HG02763 (cell line): Measurements from ENCODE around the gene QPCT.
"Not testable (repeated sequence)": the region's sequence is repeated elsewhere in the genome, so short reads cannot be mapped to it uniquely, and the experiment has no call there.

Source experiments
- ATAC-seq: cut with Tn5 transposase; IDR thresholded peaks from one replicate; pipeline ENCODE4 v1.9.1; 2021; ENCODE audit warnings: mild to moderate bottlenecking, moderate library complexity; ENCODE audit not compliant: unreplicated experiment

QPCT gene

DNA sequence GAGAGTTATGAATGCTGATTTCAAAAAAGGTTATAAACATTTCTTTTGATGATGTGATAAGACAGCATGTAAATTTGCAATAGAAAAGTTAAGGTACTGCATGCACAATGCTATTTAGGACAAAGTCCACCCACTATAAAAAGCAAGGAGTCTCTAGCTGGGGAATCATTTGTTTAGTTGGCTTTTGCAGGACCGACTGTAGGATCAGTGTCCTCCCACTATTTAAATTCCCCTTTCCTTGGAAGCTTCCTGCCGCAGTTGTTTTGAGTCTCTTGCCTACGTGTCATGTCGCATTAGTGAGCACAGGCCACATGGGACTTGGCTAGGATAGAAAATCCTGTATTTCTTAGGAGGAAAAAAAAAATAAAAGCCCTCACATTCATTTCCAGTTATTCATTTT lies 13.1 kb downstream of the QPCT start:
- no peak for ATAC-seq

DNA sequence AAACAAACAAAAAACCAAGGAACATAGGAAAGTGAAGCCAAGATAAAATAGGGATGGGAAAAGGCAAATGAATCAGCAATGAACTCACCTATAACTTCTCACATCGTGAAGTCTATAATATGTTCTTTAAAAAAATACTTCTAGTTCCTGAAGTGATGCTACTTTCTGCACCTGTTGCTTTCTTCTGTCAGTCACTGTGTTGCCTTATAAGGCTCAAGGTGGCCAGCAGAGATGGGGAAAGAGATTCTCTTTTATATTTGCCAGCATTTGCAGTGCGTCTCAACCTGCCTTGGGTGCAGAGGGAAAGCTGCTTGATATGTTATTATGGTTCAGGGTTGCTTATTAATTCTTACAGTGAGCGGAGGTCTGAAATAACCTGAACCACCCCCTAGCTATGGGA lies 14.0 kb downstream of the QPCT start:
- no peak for ATAC-seq

DNA sequence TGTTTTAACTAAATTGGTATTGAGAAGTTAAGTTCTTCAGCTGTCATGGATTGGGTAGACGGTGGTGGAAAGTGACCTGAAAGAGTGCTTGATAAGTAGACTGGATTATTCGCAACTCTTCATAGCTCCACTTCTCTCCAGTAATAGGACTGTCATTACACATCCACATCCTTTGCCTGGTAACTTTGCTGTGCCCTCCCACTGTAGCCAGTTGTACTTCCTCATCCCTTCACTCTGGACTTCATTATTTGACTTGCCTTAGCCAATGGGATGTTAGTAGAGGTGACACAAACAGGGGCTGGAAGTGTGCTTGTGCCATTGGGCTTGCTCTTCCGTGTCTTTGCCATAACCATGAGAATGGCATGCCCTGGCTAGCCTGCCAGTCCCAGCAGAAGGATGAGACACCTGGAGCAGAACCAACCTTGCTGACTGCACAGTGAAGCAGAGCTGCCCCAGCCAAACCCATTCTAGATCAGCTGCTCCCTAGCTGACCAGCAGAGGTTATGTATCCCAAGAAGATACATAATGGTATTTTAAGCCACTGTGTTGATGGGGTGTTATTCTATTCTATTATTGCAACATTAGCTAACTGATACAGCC lies 16.9 kb downstream of the QPCT start:
- no peak for ATAC-seq

DNA sequence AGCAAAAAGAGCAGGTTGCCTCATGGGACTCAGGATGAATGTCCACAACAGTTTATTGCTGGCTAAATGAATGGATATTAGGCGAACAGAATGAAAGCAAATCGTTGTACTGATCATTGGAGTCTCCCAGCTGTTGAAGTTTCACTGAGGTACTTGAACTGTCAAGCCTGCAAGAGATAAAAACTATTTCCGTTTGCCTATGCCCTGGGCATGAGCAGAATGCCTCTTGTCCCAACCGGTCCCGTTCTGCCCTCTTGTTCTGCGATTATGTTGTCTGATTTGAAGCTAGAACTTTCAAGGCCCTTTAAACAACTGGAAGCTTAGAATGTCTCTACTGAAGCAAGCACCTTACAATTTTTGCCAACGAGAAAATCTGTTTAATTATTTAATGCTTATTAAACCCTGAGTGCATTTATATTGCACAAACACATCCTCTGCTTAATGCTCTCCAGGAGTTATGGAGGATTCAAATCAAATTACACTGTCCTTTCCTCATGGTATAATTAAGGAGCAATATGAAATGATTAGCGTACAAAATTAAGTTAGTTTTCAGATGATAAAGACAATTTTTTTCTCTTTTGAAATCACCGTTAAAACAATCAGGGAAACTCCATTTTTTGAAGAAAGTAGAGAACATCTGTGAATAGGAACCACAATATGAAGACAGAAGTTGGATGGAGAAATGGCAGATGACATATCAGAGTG lies 17.7 kb downstream of the QPCT start:
- no peak for ATAC-seq

DNA sequence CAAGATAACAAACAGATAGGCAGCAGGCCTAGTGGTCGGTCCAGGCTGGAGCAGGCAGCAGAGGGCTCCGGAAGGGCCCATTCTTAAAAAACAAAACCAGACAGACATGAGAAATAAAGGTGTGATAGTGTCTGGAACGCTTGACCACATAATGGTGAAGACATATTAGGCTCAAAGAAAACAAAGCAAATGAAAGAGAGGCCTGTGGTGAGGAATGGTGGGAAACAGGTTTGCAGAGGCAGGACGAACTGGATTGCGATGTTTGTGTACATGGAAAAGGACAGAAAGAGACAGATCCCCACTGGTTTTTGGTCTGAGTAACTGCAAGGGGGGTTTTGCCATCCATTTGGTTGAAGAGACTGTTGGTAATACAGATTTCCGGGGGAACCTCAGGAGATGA lies 19.9 kb downstream of the QPCT start:
- no peak for ATAC-seq

DNA sequence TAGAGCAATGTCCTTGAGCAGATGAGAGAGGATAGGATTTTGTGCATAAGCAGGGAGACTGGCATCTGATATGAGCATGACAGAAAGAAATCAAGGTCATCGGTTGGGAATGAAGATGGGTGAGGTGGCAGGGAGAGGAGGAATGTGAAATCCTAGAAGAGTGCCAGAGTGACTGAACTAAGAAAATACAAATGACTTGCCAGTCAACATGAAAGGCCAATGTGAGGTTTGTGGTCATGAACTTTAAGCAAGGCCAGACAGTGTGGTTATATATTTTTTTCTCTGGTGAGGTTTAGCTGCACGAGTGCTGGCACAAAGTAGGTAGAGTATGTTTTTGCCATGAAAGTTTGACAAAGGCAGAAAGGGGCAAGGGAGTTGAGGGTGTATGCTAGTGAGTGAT lies 21.2 kb downstream of the QPCT start:
- ATAC-seq: peak; percentile 77

DNA sequence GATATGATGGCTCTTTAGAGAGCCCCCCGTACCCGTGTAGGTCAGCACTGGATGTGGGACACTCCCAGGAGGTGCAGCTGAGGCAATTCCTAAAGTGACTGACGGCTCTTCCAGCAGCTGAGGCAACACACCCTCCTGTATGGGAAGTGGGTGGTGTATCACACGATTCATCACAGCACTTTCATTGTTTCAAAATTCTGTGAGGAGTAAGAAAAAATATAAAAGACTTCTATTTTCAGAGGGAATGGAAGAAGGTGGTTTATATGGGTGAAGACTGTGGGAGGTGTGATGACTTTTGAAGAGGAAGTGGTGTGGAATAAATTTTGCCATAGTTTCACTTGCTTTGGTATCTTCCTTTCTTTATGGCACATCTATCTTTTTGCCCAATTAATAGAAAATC lies 22.3 kb downstream of the QPCT start:
- no peak for ATAC-seq

DNA sequence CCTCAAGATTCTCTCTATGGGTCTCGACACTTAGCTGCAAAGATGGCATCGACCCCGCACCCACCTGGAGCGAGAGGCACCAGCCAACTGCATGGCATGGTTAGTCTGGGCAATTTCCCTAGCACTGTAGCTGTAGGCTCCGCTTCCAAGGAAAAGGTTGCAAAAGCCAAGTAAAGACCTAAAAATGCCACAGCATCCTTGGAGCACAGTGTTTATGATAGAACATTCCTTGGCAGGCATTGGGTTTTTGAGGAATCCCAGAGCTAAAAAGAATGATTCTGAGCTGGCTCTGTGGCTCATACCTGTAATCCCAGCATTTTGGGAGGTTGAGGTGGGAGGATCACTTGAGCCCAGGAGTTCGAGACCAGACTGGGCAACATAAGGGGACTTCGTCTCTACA lies 22.9 kb downstream of the QPCT start:
- ATAC-seq: no peak

DNA sequence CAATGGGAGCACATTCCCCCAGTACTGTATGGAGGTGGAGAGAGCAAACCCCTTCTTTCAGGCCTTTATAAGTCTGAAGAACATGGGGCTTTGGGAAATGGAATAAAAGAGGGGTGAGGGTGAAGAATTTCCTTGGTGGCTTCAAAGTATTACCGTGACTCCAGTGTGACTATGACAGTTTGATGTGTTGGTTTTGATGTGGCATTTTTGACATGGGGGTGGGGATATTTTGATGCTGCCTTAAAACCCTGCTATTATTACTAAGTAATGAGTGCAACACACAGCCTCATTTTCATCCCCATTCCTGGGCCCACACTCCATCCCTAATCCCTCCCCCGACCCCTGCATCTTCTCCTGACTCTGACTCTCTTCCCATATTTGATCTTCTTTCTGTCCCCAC lies 23.6 kb downstream of the QPCT start:
- ATAC-seq: no peak

DNA sequence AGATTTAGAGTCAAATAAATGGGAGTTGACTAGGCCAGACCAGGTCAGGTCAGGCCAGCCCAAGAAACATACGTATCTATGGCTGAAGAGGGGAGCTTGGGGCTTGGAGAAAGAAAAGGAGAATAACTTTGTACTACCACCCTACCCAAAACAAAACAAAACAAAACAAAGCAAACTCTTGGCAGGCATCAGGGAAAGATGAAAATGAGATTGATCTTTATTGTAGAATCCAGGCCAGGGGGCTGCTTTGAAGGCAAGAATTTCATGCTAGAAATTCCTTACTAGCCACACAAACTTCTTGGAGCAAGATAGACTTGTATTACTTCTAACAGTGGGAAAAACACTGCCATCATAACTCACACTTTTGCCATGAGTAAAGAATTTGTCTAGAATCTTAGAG lies 26.2 kb downstream of the QPCT start:
- ATAC-seq: no peak

DNA sequence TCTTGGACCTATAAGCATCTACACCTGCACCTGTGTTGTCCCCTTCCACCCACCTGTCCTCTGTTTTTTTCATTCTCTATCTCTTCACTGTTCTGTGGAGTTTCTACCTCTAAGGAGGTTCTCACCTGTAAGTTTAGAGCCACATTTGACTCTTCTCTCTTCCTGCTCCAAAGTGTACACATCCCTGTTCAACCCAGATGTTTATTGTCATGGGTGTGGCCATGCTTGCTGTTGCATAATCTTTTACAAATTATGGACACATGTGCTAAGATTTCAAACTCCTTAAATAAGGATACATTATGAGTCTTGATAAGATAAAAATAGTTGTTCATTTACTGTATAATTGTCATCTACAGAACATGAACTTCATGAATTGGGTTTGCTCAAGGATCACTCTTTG lies 27.6 kb downstream of the QPCT start:
- ATAC-seq: no peak

DNA sequence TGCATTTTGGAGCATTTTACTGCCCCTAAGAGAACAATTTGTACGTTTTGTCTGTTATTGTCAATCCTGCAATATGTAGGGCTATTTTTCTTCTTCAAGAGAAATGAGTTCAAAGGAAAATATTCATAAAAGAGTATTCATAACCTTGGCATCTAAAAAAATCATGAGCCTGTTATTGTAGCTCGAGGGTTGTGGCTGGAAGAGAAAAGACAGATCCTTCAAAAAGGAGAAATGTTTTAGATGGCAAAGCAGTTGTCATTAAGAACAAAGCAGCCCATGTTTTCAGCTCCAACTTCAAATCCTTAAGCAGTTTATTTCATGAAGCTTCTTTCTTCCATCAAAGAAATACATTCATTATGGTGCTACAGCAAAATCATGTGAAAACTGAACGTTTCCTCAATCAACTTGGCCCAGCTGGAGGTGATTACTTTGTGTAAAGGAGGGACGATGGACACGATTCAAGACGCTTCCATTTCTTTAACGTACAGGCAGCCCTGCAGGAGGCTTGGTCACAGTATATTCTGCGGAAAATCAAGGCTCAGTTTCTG lies 31.4 kb downstream of the QPCT start:
- ATAC-seq: peak; percentile 14

DNA sequence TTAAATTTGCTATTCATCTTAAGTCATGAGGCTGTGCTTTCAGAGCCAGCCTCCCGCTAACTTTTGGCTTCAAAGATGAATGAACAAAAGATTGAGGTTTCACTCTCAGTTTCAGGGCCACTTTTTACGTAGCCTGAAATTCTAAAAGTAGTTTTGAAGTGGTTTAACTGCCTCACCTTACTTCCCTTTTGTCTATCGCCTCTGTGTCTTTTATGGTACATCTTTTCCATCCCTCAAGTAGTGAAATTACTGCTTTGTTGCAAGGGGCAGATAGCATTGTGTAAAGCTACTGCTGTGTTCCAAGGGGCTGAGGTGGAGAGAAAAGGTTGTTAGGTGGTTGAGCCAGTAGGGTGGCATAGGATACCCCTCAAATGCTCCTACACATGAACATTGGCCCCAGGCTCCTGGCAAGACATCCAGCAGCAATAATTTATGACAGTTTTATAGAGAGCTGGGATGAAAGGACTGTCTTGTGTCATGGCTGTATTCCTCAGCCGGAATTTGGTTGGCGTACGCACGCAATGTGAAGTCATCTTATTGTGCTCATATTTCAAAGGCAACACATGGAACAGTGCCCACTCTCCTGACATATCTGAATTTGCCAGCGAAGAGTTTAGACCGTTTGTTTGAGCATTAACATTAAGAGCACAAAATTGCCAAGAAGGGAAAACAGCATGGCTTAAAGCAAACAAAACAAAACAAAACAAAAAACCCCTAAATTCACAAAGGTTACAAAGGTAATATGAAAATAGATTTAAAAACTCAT lies 32.2 kb downstream of the QPCT start:
- ATAC-seq: peak; percentile 86

DNA sequence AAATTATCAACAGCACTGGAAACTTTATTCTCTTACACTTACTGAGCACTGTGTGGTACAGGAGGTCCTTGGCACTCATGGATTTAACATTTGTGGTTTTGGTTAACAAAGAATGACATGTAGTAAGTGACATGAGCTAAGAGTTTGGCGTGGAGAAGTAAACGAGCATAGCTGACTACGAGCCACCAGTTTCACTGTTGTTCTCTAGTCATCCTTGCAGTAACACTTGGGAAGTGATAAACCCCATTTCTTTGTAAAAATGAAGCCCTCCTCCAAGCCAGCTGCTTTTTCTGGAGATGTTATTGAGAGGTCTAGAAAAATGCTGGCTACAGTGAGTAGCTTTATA lies 32.7 kb downstream of the QPCT start:
- peak; percentile 33 for ATAC-seq

DNA sequence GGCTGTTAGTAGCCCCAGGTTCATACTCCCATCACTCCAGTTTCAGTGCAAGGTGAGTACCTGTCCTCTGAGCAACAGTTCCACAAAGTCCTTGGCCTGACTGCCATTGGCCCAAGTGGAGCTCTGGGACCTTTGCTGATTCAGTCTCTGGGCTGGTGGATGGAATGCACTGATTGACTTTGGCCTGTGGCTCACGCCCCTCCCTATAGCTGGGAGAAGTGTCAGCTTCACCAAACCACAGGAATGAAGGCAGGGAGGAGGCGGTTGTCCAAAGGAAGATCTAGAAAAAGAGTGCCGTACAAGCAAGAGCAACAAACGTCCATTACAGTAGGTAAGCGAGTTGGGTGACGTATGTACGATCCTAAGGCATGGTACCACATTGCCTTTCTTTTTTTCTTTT lies 34.0 kb downstream of the QPCT start:
- no peak for ATAC-seq

DNA sequence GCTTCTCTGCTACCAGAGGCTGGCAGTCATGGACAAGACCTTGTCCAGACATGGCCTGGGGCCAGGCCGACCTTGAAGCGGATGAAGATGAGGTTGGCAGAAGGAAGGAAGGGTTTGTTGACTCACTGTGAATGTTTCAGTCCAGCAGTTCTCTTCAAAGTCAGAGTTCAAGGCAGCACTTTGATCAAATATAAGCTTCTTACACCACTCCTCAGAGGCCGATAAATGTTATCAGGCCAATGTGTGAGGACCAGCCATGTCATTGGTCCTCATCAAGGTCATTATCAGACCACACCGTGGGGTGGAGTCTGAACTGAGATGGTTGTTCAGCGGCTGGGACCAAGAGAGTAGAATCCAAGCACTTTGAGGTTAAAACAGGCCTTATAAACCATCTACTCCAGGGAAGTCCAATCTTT lies 35.5 kb downstream of the QPCT start:
- ATAC-seq: no peak

DNA sequence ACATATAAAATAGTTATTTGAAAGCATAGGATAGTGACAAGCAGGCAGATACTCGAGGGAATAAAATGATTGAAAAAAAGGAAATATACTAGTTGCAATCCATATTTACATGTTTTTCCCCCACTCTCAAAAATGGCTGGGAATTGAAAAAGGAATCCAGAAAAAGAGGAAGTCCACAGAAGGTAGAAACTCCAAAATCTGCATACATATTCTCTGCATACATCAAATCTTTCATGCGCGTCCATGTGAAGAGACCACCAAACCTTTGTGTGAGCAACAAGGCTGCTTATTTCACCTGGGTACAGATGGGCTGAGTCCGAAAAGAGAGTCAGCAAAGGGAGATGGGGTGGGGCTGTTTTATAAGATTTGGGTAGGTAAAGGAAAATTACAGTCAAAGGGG lies 36.4 kb downstream of the QPCT start:
- not testable (repeated sequence) for ATAC-seq

DNA sequence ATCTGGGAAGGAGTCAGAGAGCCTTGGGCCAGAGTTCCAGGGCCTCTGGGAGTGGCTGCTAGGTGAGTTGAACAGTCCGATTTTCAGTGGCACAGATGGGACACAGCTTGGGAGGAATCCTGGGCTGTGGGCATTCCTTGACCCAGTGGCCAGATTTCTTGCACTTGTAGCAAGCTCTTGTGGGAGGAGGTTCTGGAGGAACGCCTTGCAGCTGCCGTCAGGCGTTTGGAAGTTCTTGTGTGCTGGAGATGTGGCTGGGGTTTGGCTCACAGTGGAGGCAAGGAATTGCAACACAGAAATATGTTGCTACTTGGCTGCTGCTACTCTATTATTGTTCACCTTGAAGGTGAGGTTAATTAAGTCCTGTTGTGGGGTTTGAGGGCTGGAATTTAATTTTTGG lies 39.8 kb downstream of the QPCT start:
- ATAC-seq: not testable (repeated sequence)

DNA sequence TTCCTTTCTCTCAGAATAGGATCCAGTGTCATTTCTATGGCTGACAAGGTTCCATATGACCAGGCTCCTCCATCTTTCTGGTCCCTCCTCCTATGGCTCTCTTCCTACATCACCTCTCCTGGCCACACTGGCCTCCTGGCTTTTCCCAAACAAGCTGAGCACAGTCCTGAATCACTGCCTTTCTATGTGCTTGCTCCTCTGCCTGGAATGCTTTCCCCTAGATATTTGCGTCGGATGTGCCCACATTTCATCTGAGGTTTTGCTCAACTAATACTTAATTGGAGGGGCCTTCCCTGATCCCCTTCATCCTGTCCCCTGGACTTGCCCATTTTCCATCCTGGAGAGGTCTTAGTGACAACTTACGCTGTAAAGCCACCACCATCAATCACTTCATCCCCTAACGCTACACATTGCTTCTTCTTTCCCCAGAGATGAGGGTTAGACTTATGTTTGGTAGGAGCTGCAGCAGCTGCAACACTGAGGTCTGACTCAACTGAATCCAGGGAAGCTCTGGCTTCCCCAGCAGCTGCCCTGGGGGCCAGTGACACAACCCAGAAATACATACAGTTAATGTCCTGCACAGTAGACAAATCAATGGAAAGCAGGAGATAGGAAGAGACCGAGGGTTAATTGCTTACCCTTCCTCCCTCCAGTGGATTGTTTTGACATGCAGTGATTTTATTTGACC lies 42.9 kb downstream of the QPCT start:
- ATAC-seq: no peak

DNA sequence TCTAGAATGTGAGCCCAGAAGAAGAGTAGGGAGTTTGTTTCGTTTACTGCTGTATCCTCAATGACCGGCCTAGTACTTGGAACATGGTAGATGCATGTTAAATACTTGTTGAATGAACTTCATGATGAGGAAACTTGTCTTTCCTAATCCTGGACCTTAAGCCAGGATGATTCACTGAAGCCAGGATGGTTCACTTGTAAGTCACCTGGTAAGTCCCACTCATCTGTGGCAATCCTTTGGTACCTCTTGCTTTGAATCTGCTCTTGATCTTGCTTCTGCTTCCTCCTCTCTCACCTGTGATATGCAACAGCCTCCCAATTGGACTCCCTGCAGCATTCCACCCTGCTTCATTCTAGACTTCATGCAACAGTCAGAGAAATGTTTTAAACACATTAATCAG lies 43.6 kb downstream of the QPCT start:
- ATAC-seq: no peak

DNA sequence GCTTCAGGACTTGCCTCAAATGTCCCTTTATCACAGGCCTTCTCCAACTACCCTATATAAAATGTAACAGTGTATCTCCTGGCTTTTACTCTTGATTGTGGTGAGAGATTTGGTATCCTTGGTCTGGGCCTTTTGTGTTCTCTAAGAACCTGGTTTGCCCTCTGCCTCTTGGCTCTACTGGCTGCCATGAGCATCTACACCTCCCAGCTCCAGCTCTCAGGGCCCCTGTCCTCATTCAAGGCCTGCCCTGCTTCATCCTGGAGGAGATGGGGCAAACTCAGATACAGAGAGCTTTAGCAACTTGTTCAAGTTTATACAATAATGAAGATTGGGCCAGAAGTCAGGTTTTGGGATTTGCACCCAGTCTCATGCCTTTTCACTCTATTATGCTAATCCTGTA lies 45.0 kb downstream of the QPCT start:
- no peak for ATAC-seq
